ENCODE results near the gene TAF4B. TPM values are rescaled to one million over a fixed set of nuclear protein-coding genes. Genes with fewer than 3 reads are reported as not detected.
A peak's percentile ranks its signal among the peaks of the same experiment; 100 is the strongest.

TAF4B gene
- total RNA-seq, 1 donor from 2014 or later, result 1.5 TPM

DNA sequence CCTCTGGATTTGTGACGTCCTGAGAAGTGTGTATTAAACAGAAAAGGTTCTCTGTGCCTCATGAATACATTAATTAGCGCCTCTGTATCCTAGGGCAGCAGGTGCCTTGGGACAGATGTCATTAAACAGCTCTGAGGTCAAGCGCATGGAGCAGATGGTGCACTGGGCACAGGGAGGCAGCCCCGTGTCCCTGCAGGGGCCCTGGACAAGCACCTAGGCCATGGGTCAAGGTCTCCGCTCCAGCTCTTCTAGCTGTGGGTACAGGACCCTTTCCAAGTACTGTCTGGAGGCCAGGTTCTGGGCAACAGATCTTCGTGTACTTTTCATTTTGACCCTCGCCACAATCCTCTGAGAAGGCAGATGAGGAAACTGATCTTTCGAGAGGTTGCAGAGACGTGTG is 195.7 kb downstream of the TAF4B start:
- no peak overlapping the region for H3K4me3 Mint-ChIP-seq
- no peaks in the 10 kb centered on the region for H3K36me3 Mint-ChIP-seq (ENCODE audit: low read depth)
- H3K9me3 Mint-ChIP-seq, result peaks cover 3% of the 10 kb centered on the region
- no peaks in the 10 kb centered on the region for H3K27me3 Mint-ChIP-seq (ENCODE audit: low read depth)
- TF ChIP-seq, protein P1, sequence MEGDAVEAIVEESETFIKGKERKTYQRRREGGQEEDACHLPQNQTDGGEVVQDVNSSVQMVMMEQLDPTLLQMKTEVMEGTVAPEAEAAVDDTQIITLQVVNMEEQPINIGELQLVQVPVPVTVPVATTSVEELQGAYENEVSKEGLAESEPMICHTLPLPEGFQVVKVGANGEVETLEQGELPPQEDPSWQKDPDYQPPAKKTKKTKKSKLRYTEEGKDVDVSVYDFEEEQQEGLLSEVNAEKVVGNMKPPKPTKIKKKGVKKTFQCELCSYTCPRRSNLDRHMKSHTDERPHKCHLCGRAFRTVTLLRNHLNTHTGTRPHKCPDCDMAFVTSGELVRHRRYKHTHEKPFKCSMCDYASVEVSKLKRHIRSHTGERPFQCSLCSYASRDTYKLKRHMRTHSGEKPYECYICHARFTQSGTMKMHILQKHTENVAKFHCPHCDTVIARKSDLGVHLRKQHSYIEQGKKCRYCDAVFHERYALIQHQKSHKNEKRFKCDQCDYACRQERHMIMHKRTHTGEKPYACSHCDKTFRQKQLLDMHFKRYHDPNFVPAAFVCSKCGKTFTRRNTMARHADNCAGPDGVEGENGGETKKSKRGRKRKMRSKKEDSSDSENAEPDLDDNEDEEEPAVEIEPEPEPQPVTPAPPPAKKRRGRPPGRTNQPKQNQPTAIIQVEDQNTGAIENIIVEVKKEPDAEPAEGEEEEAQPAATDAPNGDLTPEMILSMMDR (conservative IDR thresholded peaks at IDR 0.05), result no peak
- DNase-seq (ENCODE audit: low read depth, low spot score), result no peak
- H3K4me1 Mint-ChIP-seq, result peaks cover 8% of the 10 kb centered on the region
- H3K27ac Mint-ChIP-seq (ENCODE audit: unreplicated experiment), result no peak overlapping the region

DNA sequence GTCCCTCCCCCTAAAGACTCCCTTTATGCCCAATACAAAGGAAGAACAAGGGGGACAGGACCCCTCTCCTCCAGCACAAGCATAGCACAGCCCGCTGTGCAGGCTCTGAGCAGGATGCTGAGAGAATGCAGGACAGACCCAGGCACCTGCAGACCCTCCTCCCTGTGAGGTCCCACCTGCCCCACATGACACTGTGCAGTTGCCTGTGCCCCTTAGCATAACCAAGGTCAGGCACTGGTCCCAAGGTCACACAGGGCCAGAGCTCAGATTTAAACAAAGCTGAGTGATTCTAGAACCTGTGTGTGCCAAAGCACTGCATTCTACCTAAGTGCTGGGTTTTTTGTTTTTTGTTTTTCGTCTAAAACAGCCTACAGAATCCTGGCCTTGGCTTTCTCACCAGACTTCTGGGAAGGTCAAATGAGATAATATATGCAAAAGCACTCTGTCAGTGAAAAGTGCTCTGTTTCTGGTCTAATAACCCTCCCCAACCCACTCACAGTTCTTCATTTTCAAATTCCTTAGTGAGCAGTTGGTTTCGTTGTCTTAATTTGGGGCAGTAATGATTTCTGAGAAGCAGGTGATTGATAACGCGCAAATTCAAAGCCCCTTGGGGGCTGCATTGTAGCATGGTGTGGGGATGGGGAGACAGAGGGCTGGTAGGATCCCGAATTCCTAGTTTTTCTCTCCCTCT is 196.4 kb downstream of the TAF4B start:
- Mint-ChIP-seq H3K4me1 (peaks cover 8% of the 10 kb centered on the region), H3K27ac (ENCODE audit: unreplicated experiment) (peak overlapping the region; percentile 27), H3K27me3 (ENCODE audit: low read depth) (no peaks in the 10 kb centered on the region), H3K4me3 (no peak overlapping the region), H3K9me3 (peaks cover 3% of the 10 kb centered on the region), H3K36me3 (ENCODE audit: low read depth) (no peaks in the 10 kb centered on the region)
- TF ChIP-seq, protein P1 (conservative IDR thresholded peaks at IDR 0.05), result no peak
- DNase-seq (ENCODE audit: low read depth, low spot score), result no peak

DNA sequence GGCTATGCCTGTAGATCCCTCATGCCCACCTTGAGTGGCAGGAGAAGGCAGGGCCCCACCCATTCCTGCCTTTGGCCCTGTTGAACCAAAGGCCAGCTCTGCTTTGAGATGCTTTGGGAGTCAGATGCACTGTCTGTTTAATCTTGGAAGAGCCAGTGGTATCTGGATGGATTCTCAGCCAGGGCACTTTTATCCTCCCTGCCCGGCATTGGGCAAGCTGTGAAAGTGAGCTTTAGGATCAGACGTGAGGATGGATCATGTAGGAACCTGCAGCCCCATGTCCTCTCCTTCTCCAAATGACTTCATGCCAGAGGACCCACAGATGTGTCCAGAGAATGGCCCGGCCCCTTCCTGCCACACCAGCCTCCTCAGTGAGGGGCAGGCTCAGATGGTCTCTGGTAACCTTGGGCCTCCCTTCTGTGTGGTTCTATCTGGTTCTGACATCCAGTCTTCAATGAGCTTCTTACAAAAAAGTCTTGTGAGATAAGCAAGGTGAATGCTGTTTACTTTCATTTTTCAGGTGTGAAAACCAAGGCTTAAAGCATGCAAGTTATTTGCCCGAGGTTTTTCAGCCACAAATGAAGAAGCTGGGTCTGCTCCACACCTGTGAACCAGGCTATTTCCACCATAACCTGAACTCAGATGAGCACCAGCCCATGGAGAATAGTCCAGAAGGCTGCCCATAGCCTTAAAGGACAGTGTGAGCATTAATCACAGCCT is 198.3 kb downstream of the TAF4B start:
- Mint-ChIP-seq H3K36me3 (ENCODE audit: low read depth) (no peaks in the 10 kb centered on the region), H3K4me1 (peaks cover 15% of the 10 kb centered on the region), H3K27me3 (ENCODE audit: low read depth) (no peaks in the 10 kb centered on the region), H3K4me3 (no peak overlapping the region), H3K27ac (ENCODE audit: unreplicated experiment) (no peak overlapping the region), H3K9me3 (peaks cover 3% of the 10 kb centered on the region)
- DNase-seq (ENCODE audit: low read depth, low spot score), result no peak
- TF ChIP-seq, protein P1 (conservative IDR thresholded peaks at IDR 0.05), result no peak

DNA sequence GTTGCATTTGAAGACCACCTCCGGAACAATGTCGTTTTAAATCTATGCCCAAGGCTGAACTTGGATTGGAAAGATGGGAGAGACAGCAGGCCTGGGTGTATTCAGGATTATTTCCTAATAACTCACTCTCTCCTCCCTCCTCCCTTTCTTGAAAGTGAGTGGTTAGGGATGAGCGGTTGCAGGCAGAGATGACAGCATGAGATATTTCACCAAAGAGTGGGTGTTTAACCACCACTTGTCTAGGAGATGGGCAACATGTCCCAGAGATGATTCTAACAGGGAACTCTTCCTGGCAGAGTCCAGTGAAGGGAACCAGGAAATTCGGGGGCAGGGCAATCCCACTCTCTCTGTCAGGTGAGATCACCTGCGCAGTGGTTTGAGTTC is 198.9 kb downstream of the TAF4B start:
- TF ChIP-seq, protein P1 (conservative IDR thresholded peaks at IDR 0.05), result no peak
- no peaks in the 10 kb centered on the region for H3K36me3 Mint-ChIP-seq (ENCODE audit: low read depth)
- H3K27me3 Mint-ChIP-seq (ENCODE audit: low read depth), result no peaks in the 10 kb centered on the region
- H3K4me1 Mint-ChIP-seq, result peaks cover 19% of the 10 kb centered on the region
- H3K9me3 Mint-ChIP-seq, result peaks cover under 1% of the 10 kb centered on the region
- no peak overlapping the region for H3K27ac Mint-ChIP-seq (ENCODE audit: unreplicated experiment)
- no peak for DNase-seq (ENCODE audit: low read depth, low spot score)
- H3K4me3 Mint-ChIP-seq, result no peak overlapping the region

DNA sequence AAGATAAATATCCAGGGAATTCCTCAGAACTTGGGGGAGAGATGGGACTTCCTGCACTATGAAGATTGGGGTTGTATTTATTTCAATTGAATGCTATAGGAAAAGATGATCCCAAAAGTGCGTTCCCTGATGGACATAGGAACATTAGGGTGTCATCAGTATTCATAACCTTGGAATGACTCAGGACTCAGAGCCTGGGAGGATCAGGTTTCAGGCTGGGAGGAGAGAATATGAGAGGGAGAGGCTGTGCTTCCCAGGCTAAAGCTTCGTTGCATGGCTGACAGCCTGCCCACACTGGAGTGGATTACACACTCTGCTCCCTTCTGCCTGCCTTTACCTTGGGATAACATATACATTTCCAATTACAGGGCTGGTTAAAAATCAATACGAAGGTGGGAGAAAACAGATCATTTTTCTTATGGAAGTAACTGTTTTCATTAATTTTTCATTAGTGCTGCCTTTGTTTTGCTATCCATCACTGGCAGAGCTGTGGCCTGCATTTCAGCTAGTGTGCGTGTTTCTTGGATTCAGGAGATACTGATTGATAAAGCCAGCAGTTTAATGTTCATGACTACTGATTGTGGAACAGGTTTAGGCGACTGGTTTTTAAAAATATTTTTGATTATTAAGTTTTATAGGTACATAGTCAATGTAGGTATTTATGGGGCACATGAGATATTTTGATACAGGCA is 203.4 kb downstream of the TAF4B start:
- Mint-ChIP-seq H3K27me3 (ENCODE audit: low read depth) (no peaks in the 10 kb centered on the region), H3K4me1 (peaks cover 11% of the 10 kb centered on the region), H3K4me3 (no peak overlapping the region), H3K27ac (ENCODE audit: unreplicated experiment) (no peak overlapping the region), H3K36me3 (ENCODE audit: low read depth) (no peaks in the 10 kb centered on the region), H3K9me3 (no peaks in the 10 kb centered on the region)
- no peak for DNase-seq (ENCODE audit: low read depth, low spot score)
- TF ChIP-seq, protein P1 (conservative IDR thresholded peaks at IDR 0.05), result no peak

Data from neural crest cell (in vitro differentiated cells).